Loucy (cell line): Measurements from ENCODE around the gene GPR78.

Experiments used
- H2AFZ ChIP-seq: fragments of 200-600 bp; sonication (generic); 2 replicates; pipeline ENCODE4 v1.6.0; 2016; ENCODE audit warnings: antibody characterized with exemption, mild to moderate bottlenecking, low read length, moderate library complexity
- H3F3A ChIP-seq: fragments of 200-600 bp; 2 replicates; pipeline ENCODE4 v1.6.0; 2016; ENCODE audit warnings: antibody characterized with exemption, low read depth, mild to moderate bottlenecking
- H3K27me3 ChIP-seq: fragments of 200-600 bp; sonication (generic); 2 replicates; pipeline ENCODE4 v1.6.1; 2014; ENCODE audit warnings: low read length, mild to moderate bottlenecking; ENCODE audit not compliant: insufficient read depth, poor library complexity, severe bottlenecking
- H3K36me3 ChIP-seq: fragments of 200-600 bp; sonication (generic); 2 replicates; pipeline ENCODE4 v1.6.1; 2016; ENCODE audit warnings: low read length; ENCODE audit not compliant: insufficient read depth
- H3K4me1 ChIP-seq: fragments of 200-600 bp; sonication (generic); 2 replicates; pipeline ENCODE4 v1.5.1; 2014; ENCODE audit warnings: low read length, mild to moderate bottlenecking; ENCODE audit not compliant: insufficient read depth, poor library complexity, severe bottlenecking
- H3K4me2 ChIP-seq: fragments of 200-600 bp; sonication (generic); 2 replicates; pipeline ENCODE4 v1.6.0; 2014; ENCODE audit warnings: antibody characterized with exemption, low read length, low read depth, mild to moderate bottlenecking; ENCODE audit not compliant: poor library complexity, severe bottlenecking
- H3K4me3 ChIP-seq: fragments of 200-600 bp; sonication (generic); 2 replicates; pipeline ENCODE4 v1.5.1; 2014; ENCODE audit warnings: low read length, mild to moderate bottlenecking, mixed read lengths; ENCODE audit not compliant: poor library complexity, severe bottlenecking
- H3K79me2 ChIP-seq: fragments of 200-600 bp; sonication (generic); 2 replicates; pipeline ENCODE4 v1.6.1; 2014; ENCODE audit warnings: low read length; ENCODE audit not compliant: insufficient read depth
- H3K9ac ChIP-seq: fragments of 200-600 bp; sonication (generic); 2 replicates; pipeline ENCODE4 v1.6.0; 2014; ENCODE audit warnings: mild to moderate bottlenecking, low read depth, low read length, moderate library complexity; ENCODE audit not compliant: poor library complexity, severe bottlenecking
- H3K9me2 ChIP-seq: fragments of 200-600 bp; sonication (generic); replicated peaks from 2 replicates; pipeline ENCODE4 v1.6.1; 2016; ENCODE audit warnings: low read depth, low read length, mixed read lengths
- H3K9me3 ChIP-seq: fragments of 200-600 bp; sonication (generic); 2 replicates; pipeline ENCODE4 v1.6.1; 2014; ENCODE audit warnings: mild to moderate bottlenecking, antibody characterized with exemption, low read length, low read depth; ENCODE audit not compliant: insufficient read depth
- H4K20me1 ChIP-seq: fragments of 200-600 bp; sonication (generic); 2 replicates; pipeline ENCODE4 v1.6.0; 2014; ENCODE audit warnings: antibody characterized with exemption, low read length, mild to moderate bottlenecking; ENCODE audit not compliant: insufficient read depth, poor library complexity, severe bottlenecking
- CTCF ChIP-seq: fragments of 200-600 bp; sonication (generic); conservative IDR thresholded peaks from 2 replicates; pipeline ENCODE4 v1.5.1; 2014; ENCODE audit warnings: mild to moderate bottlenecking, antibody characterized with exemption, low read length
- EZH2phosphoT487 ChIP-seq: fragments of 200-600 bp; IDR thresholded peaks from 2 replicates; pipeline ENCODE4 v1.6.1; 2018; ENCODE audit warnings: antibody characterized with exemption, mild to moderate bottlenecking, moderate library complexity, borderline replicate concordance

The GPR78 gene

GRCh38 chr4:8608714-8609391 is 28.7 kb downstream of the GPR78 start:
- H4K20me1 ChIP-seq = no peaks in the 10 kb centered on the region
- no peaks in the 10 kb centered on the region for H3K9me2 ChIP-seq
- no peaks in the 10 kb centered on the region for H3F3A ChIP-seq
- no peaks in the 10 kb centered on the region for H3K4me1 ChIP-seq
- no peak overlapping the region for H3K4me3 ChIP-seq
- no peaks in the 10 kb centered on the region for H3K9me3 ChIP-seq
- no peaks in the 10 kb centered on the region for H3K27me3 ChIP-seq
- no peak overlapping the region for H2AFZ ChIP-seq
- no peaks in the 10 kb centered on the region for H3K36me3 ChIP-seq
- H3K9ac ChIP-seq = no peak overlapping the region
- no peak for TF ChIP-seq EZH2phosphoT487
- H3K79me2 ChIP-seq = no peaks in the 10 kb centered on the region
- H3K4me2 ChIP-seq = no peak overlapping the region

GRCh38 chr4:8609406-8609805 is 29.2 kb downstream of the GPR78 start:
- peaks cover 2% of the 10 kb centered on the region; the same call in 1 of the 2 replicates for H3K9me3 ChIP-seq
- no peaks in the 10 kb centered on the region for H4K20me1 ChIP-seq
- no peak overlapping the region for H3K9ac ChIP-seq
- TF ChIP-seq CTCF (no peak), EZH2phosphoT487 (no peak)
- no peaks in the 10 kb centered on the region for H3K9me2 ChIP-seq
- no peaks in the 10 kb centered on the region for H3F3A ChIP-seq
- no peaks in the 10 kb centered on the region for H3K36me3 ChIP-seq
- no peaks in the 10 kb centered on the region for H3K27me3 ChIP-seq
- no peaks in the 10 kb centered on the region for H3K4me1 ChIP-seq
- H3K4me3 ChIP-seq = no peak overlapping the region
- H3K79me2 ChIP-seq = no peaks in the 10 kb centered on the region
- no peak overlapping the region for H3K4me2 ChIP-seq
- H2AFZ ChIP-seq = no peak overlapping the region

GRCh38 chr4:8609824-8610350 is 29.7 kb downstream of the GPR78 start:
- Histone ChIP-seq H3K36me3 (no peaks in the 10 kb centered on the region), H3K4me1 (no peaks in the 10 kb centered on the region), H4K20me1 (no peaks in the 10 kb centered on the region), H3K4me2 (no peak overlapping the region), H3K27me3 (no peaks in the 10 kb centered on the region), H3K9me2 (no peaks in the 10 kb centered on the region), H3F3A (no peaks in the 10 kb centered on the region), H3K4me3 (no peak overlapping the region), H3K9ac (no peak overlapping the region), H3K79me2 (no peaks in the 10 kb centered on the region), H3K9me3 (peaks cover 2% of the 10 kb centered on the region; the same call in 1 of the 2 replicates), H2AFZ (no peak overlapping the region)
- TF ChIP-seq EZH2phosphoT487 (no peak), CTCF (no peak)
